ENCODE measurements around the gene PROZ. TPM values are rescaled to one million over a fixed set of nuclear protein-coding genes. Genes with fewer than 3 reads are reported as not detected.

The PROZ gene
- total and polyA plus RNA-seq, 9 of the 15 experiments (the other 6 are each of a cell fraction or from before 2014, with no cell fraction given): not detected

- no TSS peak for BruUV-seq (replicated peaks)
- Histone ChIP-seq H3K9ac (ENCODE audit: insufficient read depth in 1 of 2, low read depth in 2 of 2, low read length in 2 of 2) (no peak overlapping the region), H3K4me1 (replicated peaks in 1 of 2; ENCODE audit: control insufficient read depth in 2 of 2, insufficient read depth in 2 of 2, low read length in 2 of 2) (peaks cover 4 to 29% of the 10 kb centered on the region in 2 experiments; a peak in 4 of 5 replicates), H3K27me3 (ENCODE audit: control insufficient read depth in 2 of 2, insufficient read depth in 2 of 2, low read length in 2 of 2) (peaks cover 17 to 39% of the 10 kb centered on the region in 2 experiments; a peak in 4 of 5 replicates), H2AFZ (ENCODE audit: low read depth, low read length) (no peak overlapping the region), H3K9me3 (replicated peaks; ENCODE audit: control insufficient read depth, insufficient read depth, low read depth, low read length) (no peaks in the 10 kb centered on the region), H3K4me3 (no peak overlapping the region), H3K27ac (ENCODE audit: extremely low read depth, low read depth, low read length) (no peak overlapping the region), H3K9me1 (ENCODE audit: control insufficient read depth, insufficient read depth, low read length) (no peaks in the 10 kb centered on the region), H3K36me3 (ENCODE audit: control insufficient read depth, insufficient read depth, low read length) (no peaks in the 10 kb centered on the region), H3K79me2 (ENCODE audit: control insufficient read depth, insufficient read depth, low read length) (no peaks in the 10 kb centered on the region), H4K20me1 (replicated peaks; ENCODE audit: control insufficient read depth, insufficient read depth, low read length) (no peaks in the 10 kb centered on the region), H3K4me2 (ENCODE audit: insufficient read depth, low read length) (no peak overlapping the region)
- FAIRE-seq (no peak), DNase-seq (ENCODE audit: extremely low read depth in 1 of 4, low spot score in 3 of 4) (no peak), ATAC-seq (no peak)
- WGBS (ENCODE audit: insufficient coverage, low coverage, missing lambda C conversion rate): 29% methylated on average over 11 of the region's 13 CpGs
- intact Hi-C loops (cut with micrococcal nuclease): no loop called here
- in situ Hi-C loops (cut with MboI): no loop called here
- ChIA-PET CTCF (ENCODE audit: low intra/inter-chr PET ratio) (no interaction called here), POLR2A (no interaction called here)
- TF ChIP-seq POLR2H (tag; IDR thresholded peaks at IDR 0.05; ENCODE audit: low read depth) (no peak), HDAC2 (IDR thresholded peaks at IDR 0.05) (no peak), ZNF384 (IDR thresholded peaks at IDR 0.05; ENCODE audit: low read depth, low read length) (no peak), KDM2B (CRISPR knock-in tag; IDR thresholded peaks at IDR 0.05) (no peak)
Observed at GRCh38 chr13:113148407-113148806, 10.0 kb upstream of the PROZ start.

GRCh38 chr13:113148940-113149503, 9.4 kb upstream of the PROZ start:
- Histone ChIP-seq H3K79me2 (ENCODE audit: control insufficient read depth, insufficient read depth, low read length) (no peaks in the 10 kb centered on the region), H3K36me3 (ENCODE audit: control insufficient read depth, insufficient read depth, low read length) (no peaks in the 10 kb centered on the region), H3K4me3 (no peak overlapping the region), H3K4me2 (ENCODE audit: insufficient read depth, low read length) (no peak overlapping the region), H3K4me1 (replicated peaks in 1 of 2; ENCODE audit: control insufficient read depth in 2 of 2, insufficient read depth in 2 of 2, low read length in 2 of 2) (peaks cover 8 to 27% of the 10 kb centered on the region in 2 experiments; a peak in 4 of 5 replicates), H3K9me1 (ENCODE audit: control insufficient read depth, insufficient read depth, low read length) (no peaks in the 10 kb centered on the region), H3K9me3 (replicated peaks; ENCODE audit: control insufficient read depth, insufficient read depth, low read depth, low read length) (no peaks in the 10 kb centered on the region), H3K27ac (ENCODE audit: extremely low read depth, low read depth, low read length) (no peak overlapping the region), H2AFZ (ENCODE audit: low read depth, low read length) (no peak overlapping the region), H3K27me3 (ENCODE audit: control insufficient read depth in 2 of 2, insufficient read depth in 2 of 2, low read length in 2 of 2) (peaks cover 15 to 33% of the 10 kb centered on the region in 2 experiments; a peak in 4 of 5 replicates), H3K9ac (ENCODE audit: insufficient read depth in 1 of 2, low read depth in 2 of 2, low read length in 2 of 2) (no peak overlapping the region), H4K20me1 (replicated peaks; ENCODE audit: control insufficient read depth, insufficient read depth, low read length) (no peaks in the 10 kb centered on the region)
- CTCF ChIA-PET (ENCODE audit: low intra/inter-chr PET ratio): no interaction called here
- intact Hi-C loops (cut with micrococcal nuclease): no loop called here
- no peak for FAIRE-seq
- DNase-seq (ENCODE audit: extremely low read depth in 1 of 4, low spot score in 3 of 4): no peak
- POLR2A ChIA-PET: no interaction called here
- WGBS (ENCODE audit: insufficient coverage, low coverage, missing lambda C conversion rate): 53% methylated on average over 16 of the region's 38 CpGs
- no TSS peak for BruUV-seq (replicated peaks)
- in situ Hi-C loops (cut with MboI): no loop called here
- no peak for ATAC-seq
- TF ChIP-seq RBM39 (optimal IDR thresholded peaks at IDR 0.05; ENCODE audit: low read depth, low read length) (no peak), NCOA2 (IDR thresholded peaks at IDR 0.05; ENCODE audit: partially characterized antibody in 2 of 2) (no peak), PML (IDR thresholded peaks at IDR 0.05; ENCODE audit: low read length) (no peak), POU5F1 (IDR thresholded peaks at IDR 0.05; ENCODE audit: borderline replicate concordance, low read depth, low read length, partially characterized antibody) (no peak), MCM5 (IDR thresholded peaks at IDR 0.05; ENCODE audit: low read depth) (no peak), ZC3H4 (CRISPR knock-in tag; IDR thresholded peaks at IDR 0.05; ENCODE audit: borderline replicate concordance) (no peak), BHLHE40 (IDR thresholded peaks at IDR 0.05; ENCODE audit: low read length) (no peak), ZNF644 (tag; IDR thresholded peaks at IDR 0.05; ENCODE audit: low read depth) (no peak), BRF2 (IDR thresholded peaks at IDR 0.05; ENCODE audit: borderline replicate concordance, insufficient read depth, insufficient read length) (no peak), DDX20 (tag; IDR thresholded peaks at IDR 0.05; ENCODE audit: low read depth) (no peak), ZNF696 (CRISPR knock-in tag; conservative IDR thresholded peaks at IDR 0.05) (no peak), PYGO2 (tag; IDR thresholded peaks at IDR 0.05) (no peak), RFX5 (IDR thresholded peaks at IDR 0.05; ENCODE audit: low read depth, low read length) (no peak), EZH2 (IDR thresholded peaks at IDR 0.05; ENCODE audit: borderline replicate concordance, low read depth, low read length) (no peak)

Data from K562 (cell line).